ENCODE measurements around the gene FDPS.

FDPS gene

GRCh38 chr1:155308493-155309422 lies at the start of gene FDPS:
Gene FDPS (plus strand): TSS chr1:155308866. CDS start chr1:155309790, 924 bp downstream.
- peak; percentile 82 for DNase-seq (ENCODE audit: insufficient read length, low spot score)
- FAIRE-seq: peak; percentile 97

- no peak for DNase-seq (ENCODE audit: insufficient read length, low spot score)
- FAIRE-seq: no peak
Measured at GRCh38 chr1:155260276-155260675, 48.4 kb upstream of the FDPS start.

GRCh38 chr1:155261493-155261851 lies 47.2 kb upstream of the FDPS start:
- DNase-seq (ENCODE audit: insufficient read length, low spot score) (no peak), FAIRE-seq (no peak)

GRCh38 chr1:155261852-155262673 lies 46.6 kb upstream of the FDPS start, which contains the start of gene SCAMP3:
Gene SCAMP3 (minus strand): TSS chr1:155262360. CDS start chr1:155262151, 209 bp downstream.
- DNase-seq (ENCODE audit: insufficient read length, low spot score): peak; percentile 98
- FAIRE-seq: peak; percentile 94

- FAIRE-seq: no peak
- DNase-seq (ENCODE audit: insufficient read length, low spot score): no peak
Measured at GRCh38 chr1:155263067-155263466, 45.6 kb upstream of the FDPS start.

GRCh38 chr1:155266553-155266952 lies 42.1 kb upstream of the FDPS start:
- DNase-seq (ENCODE audit: insufficient read length, low spot score) (no peak), FAIRE-seq (no peak)

GRCh38 chr1:155267373-155267772 lies 41.3 kb upstream of the FDPS start:
- FAIRE-seq: no peak

GRCh38 chr1:155268630-155269029 lies 40.0 kb upstream of the FDPS start:
- FAIRE-seq (no peak), DNase-seq (ENCODE audit: insufficient read length, low spot score) (no peak)

More at GRCh38 chr1:155267373-155267772, 41.3 kb upstream of the FDPS start:
- DNase-seq (ENCODE audit: insufficient read length, low spot score): no peak

GRCh38 chr1:155269381-155269780 lies 39.3 kb upstream of the FDPS start:
- no peak for FAIRE-seq

GRCh38 chr1:155272466-155273342 lies 36.0 kb upstream of the FDPS start:
- peak; percentile 56 for DNase-seq (ENCODE audit: insufficient read length, low spot score)
- no peak for FAIRE-seq

More at GRCh38 chr1:155269381-155269780, 39.3 kb upstream of the FDPS start:
- no peak for DNase-seq (ENCODE audit: insufficient read length, low spot score)

- DNase-seq (ENCODE audit: insufficient read length, low spot score) (peak; percentile 94), FAIRE-seq (peak; percentile 97)
Measured at GRCh38 chr1:155273343-155274245, 35.1 kb upstream of the FDPS start, which contains the start of gene CLK2. Gene CLK2 (minus strand): TSS chr1:155273504. CDS start chr1:155270977, 2,527 bp downstream.

- peak; percentile 82 for FAIRE-seq
Measured at GRCh38 chr1:155277070-155277901, 31.4 kb upstream of the FDPS start, which contains the start of gene HCN3. Gene HCN3 (plus strand): TSS chr1:155277463. CDS start chr1:155277591, 128 bp downstream.

GRCh38 chr1:155277902-155278688 lies 30.6 kb upstream of the FDPS start:
- FAIRE-seq (peak; percentile 11), DNase-seq (ENCODE audit: insufficient read length, low spot score) (peak; percentile 69)

More at GRCh38 chr1:155277070-155277901, 31.4 kb upstream of the FDPS start, which contains the start of gene HCN3:
- peak; percentile 98 for DNase-seq (ENCODE audit: insufficient read length, low spot score)

- no peak for DNase-seq (ENCODE audit: insufficient read length, low spot score)
- FAIRE-seq: no peak
Measured at GRCh38 chr1:155278689-155279160, 29.9 kb upstream of the FDPS start.

- FAIRE-seq: no peak
Measured at GRCh38 chr1:155279268-155279667, 29.4 kb upstream of the FDPS start.

GRCh38 chr1:155282488-155283091 lies 26.1 kb upstream of the FDPS start:
- DNase-seq (ENCODE audit: insufficient read length, low spot score): no peak
- no peak for FAIRE-seq

More at GRCh38 chr1:155279268-155279667, 29.4 kb upstream of the FDPS start:
- DNase-seq (ENCODE audit: insufficient read length, low spot score): no peak

GRCh38 chr1:155284476-155284875 lies 24.2 kb upstream of the FDPS start:
- DNase-seq (ENCODE audit: insufficient read length, low spot score) (no peak), FAIRE-seq (no peak)
